Measurements from ENCODE around the gene SCNN1A. TPM values are rescaled to one million over a fixed set of nuclear protein-coding genes. Genes with fewer than 3 reads are reported as not detected.

The SCNN1A gene
- total and polyA plus RNA-seq, 2 of the 4 experiments (the other 2 are of a cell fraction) = 0.41 TPM; not detected in 1

GRCh38 chr12:6382371-6382770 lies 7.0 kb upstream of the SCNN1A start:
- no peak overlapping the region for H3K9ac ChIP-seq (ENCODE audit: low read depth, low read length)
- no peak overlapping the region for H3K14ac ChIP-seq (replicated peaks; ENCODE audit: low read depth, low read length)
- H4K5ac ChIP-seq (ENCODE audit: low read depth, low read length) = no peak overlapping the region
- intact Hi-C loops (cut with micrococcal nuclease) (no loop called here), dilution Hi-C loops (cut with HindIII; ENCODE audit: low sequenced_read_pairs, unreplicated experiment) (no loop called here), in situ Hi-C loops (cut with MboI; ENCODE audit: low sequenced_read_pairs) (no loop called here)
- H2BK15ac ChIP-seq (ENCODE audit: low read depth, low read length) = 0 out of 3 replicates have a peak overlapping the region, but pooled peaks have one; percentile 24
- H2AK5ac ChIP-seq (ENCODE audit: low read depth, low read length) = peak overlapping the region; percentile 96
- no peak overlapping the region for H4K91ac ChIP-seq (ENCODE audit: insufficient read depth, low read depth, low read length)
- H3K4me3 ChIP-seq (ENCODE audit: insufficient read depth, low read depth, low read length) = no peak overlapping the region
- H3K4ac ChIP-seq (ENCODE audit: low read depth, low read length) = peak overlapping the region; percentile 97; the same call in 1 of the 2 replicates
- ATAC-seq (ENCODE audit: low read depth) (no peak), DNase-seq (no peak)
- no peak overlapping the region for H2AK9ac ChIP-seq (replicated peaks; ENCODE audit: low read depth, low read length, poor library complexity)
- H2BK5ac ChIP-seq (ENCODE audit: low read depth, low read length, poor library complexity, severe bottlenecking) = no peak overlapping the region
- no peak overlapping the region for H3K56ac ChIP-seq (ENCODE audit: extremely low read depth, insufficient read depth, low read length)
- peaks cover 20% of the 10 kb centered on the region for H3K4me1 ChIP-seq (ENCODE audit: control insufficient read depth, insufficient read depth, low read length)
- BruUV-seq (replicated peaks) = no TSS peak
- H3K4me2 ChIP-seq (ENCODE audit: low read depth, low read length) = no peak overlapping the region
- H2BK120ac ChIP-seq (ENCODE audit: low read depth, low read length) = no peak overlapping the region
- H3K9me1 ChIP-seq (ENCODE audit: insufficient read depth, low read length) = peaks cover 27% of the 10 kb centered on the region
- peak overlapping the region; percentile 91; the same call in 1 of the 2 replicates for H3K23ac ChIP-seq (ENCODE audit: low read depth, low read length)
- no peak overlapping the region for H3K18ac ChIP-seq (ENCODE audit: low read depth, low read length)
- H2AFZ ChIP-seq (replicated peaks; ENCODE audit: low read length, poor library complexity) = peak overlapping the region; percentile 28
- H3K27ac ChIP-seq (ENCODE audit: insufficient read depth, low read length) = no peak overlapping the region
- H3K27me3 ChIP-seq (ENCODE audit: control insufficient read depth, insufficient read depth, low read length) = no peaks in the 10 kb centered on the region
- TF ChIP-seq POLR2A (IDR thresholded peaks at IDR 0.05; ENCODE audit: low read depth, low read length) = no peak
- TF ChIP-seq, protein P1, sequence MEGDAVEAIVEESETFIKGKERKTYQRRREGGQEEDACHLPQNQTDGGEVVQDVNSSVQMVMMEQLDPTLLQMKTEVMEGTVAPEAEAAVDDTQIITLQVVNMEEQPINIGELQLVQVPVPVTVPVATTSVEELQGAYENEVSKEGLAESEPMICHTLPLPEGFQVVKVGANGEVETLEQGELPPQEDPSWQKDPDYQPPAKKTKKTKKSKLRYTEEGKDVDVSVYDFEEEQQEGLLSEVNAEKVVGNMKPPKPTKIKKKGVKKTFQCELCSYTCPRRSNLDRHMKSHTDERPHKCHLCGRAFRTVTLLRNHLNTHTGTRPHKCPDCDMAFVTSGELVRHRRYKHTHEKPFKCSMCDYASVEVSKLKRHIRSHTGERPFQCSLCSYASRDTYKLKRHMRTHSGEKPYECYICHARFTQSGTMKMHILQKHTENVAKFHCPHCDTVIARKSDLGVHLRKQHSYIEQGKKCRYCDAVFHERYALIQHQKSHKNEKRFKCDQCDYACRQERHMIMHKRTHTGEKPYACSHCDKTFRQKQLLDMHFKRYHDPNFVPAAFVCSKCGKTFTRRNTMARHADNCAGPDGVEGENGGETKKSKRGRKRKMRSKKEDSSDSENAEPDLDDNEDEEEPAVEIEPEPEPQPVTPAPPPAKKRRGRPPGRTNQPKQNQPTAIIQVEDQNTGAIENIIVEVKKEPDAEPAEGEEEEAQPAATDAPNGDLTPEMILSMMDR (conservative IDR thresholded peaks at IDR 0.05; ENCODE audit: low read depth, low read length) = no peak
- H3K9me3 ChIP-seq (ENCODE audit: control insufficient read depth, insufficient read depth, low read length) = no peaks in the 10 kb centered on the region
- H3K79me1 ChIP-seq (ENCODE audit: low read depth in 1 of 2, low read length in 2 of 2) = peaks cover 19 to 38% of the 10 kb centered on the region in 2 experiments; a peak in 3 of 4 replicates
- ChIA-PET POLR2A (ENCODE audit: unreplicated experiment) (no interaction called here), CTCF (no interaction called here)
- H4K8ac ChIP-seq (ENCODE audit: low read depth in 2 of 2, low read length in 2 of 2) = no peak overlapping the region; a peak in 1 of 4 replicates
- peaks cover 14% of the 10 kb centered on the region; the same call in 1 of the 2 replicates for H3K36me3 ChIP-seq (ENCODE audit: control insufficient read depth, insufficient read depth, low read length)
- H2BK20ac ChIP-seq (ENCODE audit: low read depth, low read length) = no peak overlapping the region
- no CpG with 5 or more reads among the region's 7 CpGs for WGBS, 2 experiments (ENCODE audit: extremely low coverage in 2 of 2, insufficient read length in 1 of 2)
- H4K20me1 ChIP-seq (ENCODE audit: insufficient read depth, low read length) = peaks cover 4% of the 10 kb centered on the region; the same call in 1 of the 2 replicates

All from IMR-90 (cell line).